ENCODE results near the gene TSPAN11. TPM values are rescaled to one million over a fixed set of nuclear protein-coding genes. Genes with fewer than 3 reads are reported as not detected.

Gene TSPAN11
- total and polyA plus RNA-seq, 10 donors, result 0.26 to 4.1 (median 1.4) TPM

DNA sequence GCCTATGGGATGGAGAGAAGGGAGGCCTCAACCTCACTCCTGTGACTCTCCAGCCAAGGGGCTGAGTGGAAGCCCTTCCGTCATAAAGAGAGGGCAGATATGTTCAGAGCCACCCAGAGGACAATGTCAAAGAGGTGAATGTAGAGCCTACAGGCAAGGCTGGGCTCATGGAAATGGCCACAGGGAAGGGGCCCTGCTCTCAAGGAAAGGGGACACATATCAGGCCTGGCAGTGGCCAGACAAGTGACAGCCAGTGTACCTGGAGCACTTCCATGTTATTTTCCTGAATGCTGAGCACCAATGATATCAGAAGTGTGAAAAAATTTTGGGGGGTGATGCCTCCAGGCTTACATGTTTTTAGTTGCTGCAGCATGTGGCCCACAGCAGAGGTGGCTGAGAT, 110.5 kb downstream of the TSPAN11 start:
- TF ChIP-seq CTCF (IDR thresholded peaks at IDR 0.05 in 8 of 11, conservative IDR thresholded peaks at IDR 0.05 in 3 of 11) (no peak), POLR2A (IDR thresholded peaks at IDR 0.05) (no peak), POLR2AphosphoS5 (IDR thresholded peaks at IDR 0.05) (no peak)
- WGBS, 5 donors, result 96 to 100% (median 99%) methylated on average over 1 of the region's 1 CpG; no CpG with 5 or more reads in 1 of the 5 donors
- no peaks in the 10 kb centered on the region for H3K36me3 ChIP-seq

GRCh38 chr12:31037931-31038330, 111.4 kb downstream of the TSPAN11 start:
- intact Hi-C loops (cut with DNase I; ENCODE audit: low total_unique reads), result no loop called here
- peaks cover 0 to 6% (median 0%) of the 10 kb centered on the region in 7 donors for H3K27me3 ChIP-seq (replicated peaks in 1 of 7)
- no peaks in the 10 kb centered on the region for H3K36me3 ChIP-seq
- H3K27ac ChIP-seq, result no peak overlapping the region
- DNase-seq, result no peak
- no peak for TF ChIP-seq CTCF (IDR thresholded peaks at IDR 0.05 in 8 of 11, conservative IDR thresholded peaks at IDR 0.05 in 3 of 11)
- WGBS, 5 donors, result 85 to 98% (median 88%) methylated on average over 2 of the region's 2 CpGs
- H3K4me3 ChIP-seq, result no peak overlapping the region
- no peaks in the 10 kb centered on the region for H3K9me3 ChIP-seq
- no peaks in the 10 kb centered on the region for H3K4me1 ChIP-seq

More for the DNA sequence above, 110.5 kb downstream of the TSPAN11 start:
- no peaks in the 10 kb centered on the region for H3K9me3 ChIP-seq
- H3K4me3 ChIP-seq, result no peak overlapping the region
- H3K27me3 ChIP-seq (replicated peaks in 1 of 7), result peaks cover 0 to 6% (median 0%) of the 10 kb centered on the region in 7 donors
- H3K27ac ChIP-seq, result no peak overlapping the region
- intact Hi-C loops (cut with DNase I; ENCODE audit: low total_unique reads), result no loop called here
- DNase-seq, result no peak
- H3K4me1 ChIP-seq, result no peaks in the 10 kb centered on the region

GRCh38 chr12:31041033-31041564, 114.6 kb downstream of the TSPAN11 start:
- no peak for TF ChIP-seq POLR2A (IDR thresholded peaks at IDR 0.05)
- no peak for TF ChIP-seq CTCF (IDR thresholded peaks at IDR 0.05 in 8 of 11, conservative IDR thresholded peaks at IDR 0.05 in 3 of 11)
- no peak for TF ChIP-seq POLR2AphosphoS5 (IDR thresholded peaks at IDR 0.05)
- Histone ChIP-seq H3K4me1 (no peaks in the 10 kb centered on the region), H3K27me3 (replicated peaks in 1 of 7) (peaks cover 0 to 6% (median 0%) of the 10 kb centered on the region in 7 donors), H3K27ac (no peak overlapping the region), H3K36me3 (no peaks in the 10 kb centered on the region), H3K9me3 (no peaks in the 10 kb centered on the region), H3K4me3 (no peak overlapping the region)
- intact Hi-C loops (cut with DNase I; ENCODE audit: low total_unique reads), result no loop called here
- no peak for DNase-seq
- WGBS, 5 donors, result 84 to 92% (median 85%) methylated on average over 8 of the region's 8 CpGs

Other genes with a start within 250 kb of the TSPAN11 start
- 10 to 100 TPM; 44.5 to 68.2 (median 52.6) TPM for gene IPO8, start 230.9 kb upstream of the TSPAN11 start, total RNA-seq
- gene IPO8, start 230.9 kb upstream of the TSPAN11 start, polyA plus RNA-seq, result 10 to 100 TPM in 2 of 3 donors, 1 to 10 TPM in 1; 8.5 to 15.4 (median 10.2) TPM
- 10 to 100 TPM; 20.5 to 54.5 (median 26.8) TPM for gene CAPRIN2, start 171.8 kb upstream of the TSPAN11 start, total RNA-seq
- gene CAPRIN2, start 171.8 kb upstream of the TSPAN11 start, polyA plus RNA-seq, result 10 to 100 TPM; 11.4 to 22.9 (median 16.4) TPM
- 10 to 100 TPM; 15.9 to 66.7 (median 45.3) TPM for gene DDX11, start 147.1 kb downstream of the TSPAN11 start, total RNA-seq
- gene DDX11, start 147.1 kb downstream of the TSPAN11 start, polyA plus RNA-seq, result 10 to 100 TPM; 13.3 to 31.0 (median 15.2) TPM

All from spleen (tissue), 11 donors.